Uterus (tissue), 4 donors: ENCODE results near the gene ARHGAP27. TPM values are rescaled to one million over a fixed set of nuclear protein-coding genes. Genes with fewer than 3 reads are reported as not detected.

ENCODE experiments used
- DNase-seq, 2 donors: peaks; one replicate each; pipeline ENCODE4 v3.0.0-alpha.2; 2019 to 2020
- H3K27ac ChIP-seq, 2 donors: fragments of 200-600 bp; sonication (generic); 1 replicate in 1 of 2; 2 replicates in 1 of 2; pipeline ENCODE4 v1.5.1; 2016 to 2018
- H3K27me3 ChIP-seq, 2 donors: fragments of 200-600 bp; sonication (generic); one replicate each; pipeline ENCODE4 v1.5.1; 2018 to 2019; ENCODE audit warnings: control low read depth in 1 of 2
- H3K36me3 ChIP-seq, 2 donors: fragments of 200-600 bp; sonication (generic); one replicate each; pipeline ENCODE4 v1.5.1; 2019; ENCODE audit warnings: control low read depth in 1 of 2
- H3K4me1 ChIP-seq, 2 donors: fragments of 200-600 bp; sonication (generic); one replicate each; pipeline ENCODE4 v1.5.1; 2018 to 2019; ENCODE audit warnings: control low read depth in 1 of 2
- H3K4me3 ChIP-seq, 2 donors: fragments of 200-600 bp; sonication (generic); 1 replicate in 1 of 2; 2 replicates in 1 of 2; pipeline ENCODE4 v1.5.1; 2018 to 2019; ENCODE audit warnings: mild to moderate bottlenecking in 1 of 2
- H3K9me3 ChIP-seq, 2 donors: fragments of 200-600 bp; sonication (generic); one replicate each; pipeline ENCODE4 v1.5.1; 2019; ENCODE audit warnings: control low read depth in 1 of 2
- POLR2A ChIP-seq, 2 donors: fragments of 450-650 bp; IDR thresholded peaks; one replicate each; pipeline ENCODE4 v1.6.1; 2016; ENCODE audit warnings: antibody characterized with exemption in 2 of 2, mild to moderate bottlenecking in 1 of 2, moderate library complexity in 1 of 2
- intact Hi-C: fragments of 100-400 bp; cut with DNase I; formaldehyde crosslinking; loops from one replicate; pipeline ENCODE4 v1.15.1; 2023; ENCODE audit warnings: low total_unique reads
- total RNA-seq, 4 donors: library from RNA; depleted of rRNA in 3 of 4; stranded (reverse); fragments of >200 nt in 3 of 4; gene quantifications; one replicate each; pipeline versions ENCODE4 v1.1.0 to v1.2.4, GENCODE V29; 2014 to 2023
- TF ChIP-seq, protein P1 (sequence below), 4 experiments: fragments of 200-600 bp in 2 of 4; fragments of 450-650 bp in 2 of 4; sonication (generic) in 2 of 4; IDR thresholded peaks; one replicate each; pipeline ENCODE4 v1.5.1; 2016 to 2019; ENCODE audit warnings: antibody characterized with exemption in 4 of 4, mild to moderate bottlenecking in 2 of 4, moderate library complexity in 1 of 4
- donor health status: DM: yes; HTN: yes; CAD: no.

The ARHGAP27 gene
- total RNA-seq, 4 donors from 2014 or later, result 9.4 to 36.6 (median 16.0) TPM

DNA sequence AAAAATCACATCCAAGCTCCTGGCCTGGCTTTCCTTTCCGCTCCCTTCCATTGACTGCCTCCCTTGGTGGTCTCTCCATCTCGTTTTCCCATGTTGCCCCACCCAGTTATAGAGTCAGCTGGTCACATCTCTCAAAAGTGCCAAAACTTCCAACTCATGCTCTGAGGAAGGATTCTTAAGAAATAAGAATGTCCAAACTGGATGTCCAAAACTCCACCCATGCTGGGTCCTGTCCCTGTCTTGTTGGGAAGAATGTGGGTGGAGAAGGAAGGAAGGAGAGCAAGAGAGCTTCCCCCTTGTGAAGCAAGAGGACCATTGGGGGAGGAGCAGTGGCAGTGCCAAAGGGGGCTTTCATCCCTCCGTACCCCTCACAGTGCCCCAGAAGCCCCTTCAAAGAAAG, 71.2 kb downstream of the ARHGAP27 start:
- H3K4me3 ChIP-seq, result no peak overlapping the region
- H3K9me3 ChIP-seq, result no peaks in the 10 kb centered on the region
- H3K36me3 ChIP-seq, result no peaks in the 10 kb centered on the region
- no peak for TF ChIP-seq POLR2A (IDR thresholded peaks at IDR 0.05)
- TF ChIP-seq, protein P1, sequence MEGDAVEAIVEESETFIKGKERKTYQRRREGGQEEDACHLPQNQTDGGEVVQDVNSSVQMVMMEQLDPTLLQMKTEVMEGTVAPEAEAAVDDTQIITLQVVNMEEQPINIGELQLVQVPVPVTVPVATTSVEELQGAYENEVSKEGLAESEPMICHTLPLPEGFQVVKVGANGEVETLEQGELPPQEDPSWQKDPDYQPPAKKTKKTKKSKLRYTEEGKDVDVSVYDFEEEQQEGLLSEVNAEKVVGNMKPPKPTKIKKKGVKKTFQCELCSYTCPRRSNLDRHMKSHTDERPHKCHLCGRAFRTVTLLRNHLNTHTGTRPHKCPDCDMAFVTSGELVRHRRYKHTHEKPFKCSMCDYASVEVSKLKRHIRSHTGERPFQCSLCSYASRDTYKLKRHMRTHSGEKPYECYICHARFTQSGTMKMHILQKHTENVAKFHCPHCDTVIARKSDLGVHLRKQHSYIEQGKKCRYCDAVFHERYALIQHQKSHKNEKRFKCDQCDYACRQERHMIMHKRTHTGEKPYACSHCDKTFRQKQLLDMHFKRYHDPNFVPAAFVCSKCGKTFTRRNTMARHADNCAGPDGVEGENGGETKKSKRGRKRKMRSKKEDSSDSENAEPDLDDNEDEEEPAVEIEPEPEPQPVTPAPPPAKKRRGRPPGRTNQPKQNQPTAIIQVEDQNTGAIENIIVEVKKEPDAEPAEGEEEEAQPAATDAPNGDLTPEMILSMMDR (IDR thresholded peaks at IDR 0.05), result no peak
- intact Hi-C loops, result no loop called here
- no peaks in the 10 kb centered on the region for H3K4me1 ChIP-seq
- DNase-seq, result no peak
- H3K27me3 ChIP-seq, result no peaks in the 10 kb centered on the region
- no peak overlapping the region for H3K27ac ChIP-seq

DNA sequence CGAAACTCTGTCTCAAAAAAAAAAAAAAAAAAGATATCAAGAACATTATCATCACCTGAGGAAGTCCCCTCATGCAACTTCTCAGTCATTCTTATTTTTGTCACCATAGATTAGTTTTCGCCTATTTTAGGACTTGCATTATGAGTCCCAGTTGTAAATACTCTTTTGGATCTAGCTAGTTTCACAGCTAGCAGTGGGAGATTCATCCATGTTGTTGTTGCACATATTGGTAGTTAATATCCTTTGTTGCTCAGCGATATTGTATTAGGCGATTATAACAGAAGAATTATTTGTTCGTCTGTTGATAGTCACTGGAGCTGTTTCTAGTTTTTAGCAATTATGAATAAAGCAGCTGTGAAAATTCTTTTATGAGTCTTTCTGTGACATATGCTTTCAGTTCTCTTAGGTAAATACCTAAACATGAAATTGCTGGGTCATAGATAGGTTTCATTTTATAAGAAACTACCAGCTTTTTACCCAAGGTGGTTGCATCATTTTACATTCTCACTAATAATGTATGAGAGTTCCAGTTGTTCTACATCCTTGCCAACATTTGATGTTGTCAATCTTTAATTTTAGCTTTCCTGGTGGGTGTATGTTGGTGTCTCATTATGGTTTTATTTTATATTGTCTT, 75.2 kb downstream of the ARHGAP27 start:
- no peak for DNase-seq
- H3K9me3 ChIP-seq, result no peaks in the 10 kb centered on the region
- intact Hi-C loops, result no loop called here
- H3K4me1 ChIP-seq, result no peaks in the 10 kb centered on the region
- H3K4me3 ChIP-seq, result no peak overlapping the region
- no peak for TF ChIP-seq POLR2A (IDR thresholded peaks at IDR 0.05)
- TF ChIP-seq, protein P1 (IDR thresholded peaks at IDR 0.05), result no peak
- no peaks in the 10 kb centered on the region for H3K27me3 ChIP-seq
- no peaks in the 10 kb centered on the region for H3K36me3 ChIP-seq
- H3K27ac ChIP-seq, result no peak overlapping the region

DNA sequence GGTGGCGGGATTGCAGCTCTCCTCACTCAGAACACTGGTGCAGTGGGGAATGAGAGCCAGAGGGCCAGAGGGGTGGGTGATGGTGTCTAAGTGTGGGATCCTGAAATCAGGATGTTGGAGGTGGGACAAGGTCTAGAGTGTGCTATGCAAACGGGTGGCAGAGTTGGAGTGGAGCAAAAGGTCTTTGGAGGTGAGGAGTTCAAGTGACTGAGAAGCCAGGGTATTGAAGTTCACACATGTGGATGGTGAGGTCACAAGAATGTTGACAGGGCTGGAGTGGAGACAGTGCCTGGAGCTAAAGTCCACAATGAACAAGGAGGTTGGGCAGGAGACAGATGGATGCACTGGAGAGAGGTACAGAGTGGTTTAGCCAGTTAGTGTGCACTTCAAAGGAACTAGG, 77.6 kb downstream of the ARHGAP27 start:
- Histone ChIP-seq H3K9me3 (no peaks in the 10 kb centered on the region), H3K36me3 (no peaks in the 10 kb centered on the region), H3K4me1 (no peaks in the 10 kb centered on the region), H3K27me3 (no peaks in the 10 kb centered on the region), H3K27ac (no peak overlapping the region), H3K4me3 (no peak overlapping the region)
- no peak for TF ChIP-seq POLR2A (IDR thresholded peaks at IDR 0.05)
- TF ChIP-seq, protein P1 (IDR thresholded peaks at IDR 0.05), result no peak
- intact Hi-C loops, result no loop called here
- no peak for DNase-seq

DNA sequence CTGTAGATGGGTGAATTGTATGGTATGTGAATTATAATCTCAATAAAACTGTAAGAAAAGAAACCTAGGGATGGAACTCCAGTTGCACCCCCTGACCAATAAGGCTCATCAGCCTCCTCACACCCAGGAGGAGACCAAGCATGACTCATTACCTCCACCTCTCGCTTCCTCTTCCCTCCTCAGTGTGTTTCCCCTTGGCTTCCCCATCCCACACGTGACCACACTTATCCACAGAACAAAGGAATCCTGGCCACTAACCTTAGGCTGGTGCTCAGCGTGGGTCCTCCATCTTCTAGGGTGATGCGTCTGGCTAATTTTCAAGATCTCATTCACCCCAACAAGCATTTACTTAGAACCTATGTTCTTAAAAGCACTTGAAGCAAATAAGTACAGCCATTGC, 79.6 kb downstream of the ARHGAP27 start:
- H3K27me3 ChIP-seq, result no peaks in the 10 kb centered on the region
- intact Hi-C loops, result no loop called here
- no peaks in the 10 kb centered on the region for H3K36me3 ChIP-seq
- H3K4me1 ChIP-seq, result no peaks in the 10 kb centered on the region
- peak; percentile 1 to 2 for DNase-seq
- H3K27ac ChIP-seq, result no peak overlapping the region
- no peak overlapping the region for H3K4me3 ChIP-seq
- TF ChIP-seq, protein P1 (IDR thresholded peaks at IDR 0.05), result no peak
- TF ChIP-seq POLR2A (IDR thresholded peaks at IDR 0.05), result no peak
- H3K9me3 ChIP-seq, result no peaks in the 10 kb centered on the region

DNA sequence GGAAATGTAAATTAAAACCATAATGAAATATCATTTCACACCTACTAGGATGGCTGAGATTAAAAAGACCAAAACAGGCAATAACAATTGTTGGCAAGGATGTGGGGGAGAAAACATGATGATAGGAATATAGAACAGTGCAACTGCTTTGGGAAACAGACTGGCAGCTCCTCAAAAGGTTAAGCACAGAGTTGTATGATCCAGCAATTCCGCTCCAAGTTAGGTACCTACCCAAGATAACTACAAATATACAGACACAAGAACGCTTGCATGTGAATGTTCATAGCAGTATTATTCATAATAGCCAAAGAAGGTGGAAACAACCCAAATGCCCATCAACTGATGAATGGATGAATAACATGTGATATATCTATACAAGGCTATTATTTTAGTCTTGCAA, 80.8 kb downstream of the ARHGAP27 start:
- H3K36me3 ChIP-seq, result no peaks in the 10 kb centered on the region
- intact Hi-C loops, result no loop called here
- H3K4me3 ChIP-seq, result no peak overlapping the region
- TF ChIP-seq, protein P1 (IDR thresholded peaks at IDR 0.05), result no peak
- TF ChIP-seq POLR2A (IDR thresholded peaks at IDR 0.05), result no peak
- DNase-seq, result no peak
- no peaks in the 10 kb centered on the region for H3K9me3 ChIP-seq
- H3K27ac ChIP-seq, result no peak overlapping the region
- no peaks in the 10 kb centered on the region for H3K4me1 ChIP-seq
- no peaks in the 10 kb centered on the region for H3K27me3 ChIP-seq
